OCI-M2 (cell line): Measurements from ENCODE around the gene HAPLN1.
"Not testable (repeated sequence)": the region's sequence is repeated elsewhere in the genome, so short reads cannot be mapped to it uniquely, and the experiment has no call there.

Experiments used
- DNase-seq: peaks from one replicate; lab custom pipeline; 2025; ENCODE audit not compliant: unreplicated experiment; lab: John Stamatoyannopoulos, UW

Gene HAPLN1

DNA sequence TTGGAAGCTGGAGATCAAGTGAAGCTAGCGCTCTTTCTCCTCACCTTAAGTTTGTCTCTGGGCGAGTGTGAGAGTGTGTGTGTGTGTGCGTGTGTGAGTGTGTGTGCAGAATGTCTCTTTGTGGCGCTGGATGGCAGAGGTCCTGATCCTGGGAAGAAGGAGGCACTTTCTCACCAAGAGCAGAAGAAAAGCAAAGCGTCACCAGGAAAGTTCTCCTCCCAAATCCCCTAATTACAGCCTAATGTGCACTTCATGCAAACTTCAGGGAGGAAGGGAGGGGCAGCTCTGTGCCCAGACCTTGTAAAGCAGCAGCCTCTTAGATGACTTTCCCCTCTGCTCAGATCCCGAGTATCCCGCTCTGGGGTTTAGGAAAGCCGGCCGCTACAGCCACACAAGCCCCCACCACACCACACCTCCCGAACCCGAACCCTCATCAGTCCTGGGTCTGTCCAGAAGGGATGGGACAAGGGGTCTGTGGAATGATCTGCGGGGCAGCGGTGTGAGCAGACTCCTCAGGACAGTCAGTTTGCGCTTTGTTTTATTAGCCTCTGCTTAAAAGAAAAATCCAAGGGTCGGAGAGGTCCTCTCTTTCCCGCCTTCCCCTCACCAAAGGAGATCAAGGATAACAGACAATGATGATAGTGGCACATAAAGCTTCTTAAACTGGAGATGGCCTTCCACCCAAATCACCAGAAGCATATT is at the start of gene HAPLN1:
TSS of gene HAPLN1 (minus strand) at position 20 of the 702 bp plus-strand sequence. CDS start 47,332 bp downstream, outside the sequence.
- DNase-seq: no peak

- no peak for DNase-seq
Measured at GRCh38 chr5:83767409-83767992, 46.8 kb upstream of the HAPLN1 start.

- no peak for DNase-seq
Measured at GRCh38 chr5:83764101-83764500, 43.4 kb upstream of the HAPLN1 start.

DNA sequence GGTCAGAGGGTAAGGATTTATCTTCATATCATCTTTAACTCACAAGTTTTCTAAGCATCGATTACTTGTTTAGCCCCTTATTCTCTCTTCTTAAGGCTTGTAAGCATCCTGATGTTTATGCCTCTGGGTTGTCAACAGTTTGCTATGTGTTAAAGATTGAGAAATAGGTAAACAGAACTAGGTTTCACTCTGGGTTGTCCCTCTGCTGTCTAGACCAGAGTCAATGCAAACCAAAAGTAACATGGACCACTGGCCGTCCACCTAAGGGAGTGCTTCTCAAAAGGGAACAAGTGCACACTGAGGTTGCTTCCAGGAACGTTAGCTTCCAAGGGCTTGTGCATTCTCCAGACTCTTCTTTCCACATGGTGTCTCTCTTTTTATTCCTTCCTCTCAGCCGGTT is 39.9 kb upstream of the HAPLN1 start:
- no peak for DNase-seq

DNA sequence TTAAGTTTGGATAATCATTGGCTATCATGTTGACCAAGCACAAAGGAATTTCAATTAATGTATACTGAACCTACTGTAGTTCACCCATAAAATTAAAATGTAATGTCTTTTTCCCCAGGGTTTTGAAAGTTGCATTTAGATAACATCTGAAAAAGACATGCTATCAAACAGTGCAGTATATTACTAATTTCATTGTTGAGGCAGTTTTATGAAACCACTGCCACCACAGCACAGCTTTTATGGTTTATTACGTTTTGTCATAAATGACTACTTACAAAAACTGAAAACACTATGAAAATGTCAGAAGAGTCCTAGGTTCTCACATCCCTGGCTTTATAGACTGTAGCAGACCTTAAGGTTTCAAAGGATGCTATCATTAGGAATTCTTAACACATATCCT is 32.0 kb upstream of the HAPLN1 start:
- DNase-seq: no peak

DNA sequence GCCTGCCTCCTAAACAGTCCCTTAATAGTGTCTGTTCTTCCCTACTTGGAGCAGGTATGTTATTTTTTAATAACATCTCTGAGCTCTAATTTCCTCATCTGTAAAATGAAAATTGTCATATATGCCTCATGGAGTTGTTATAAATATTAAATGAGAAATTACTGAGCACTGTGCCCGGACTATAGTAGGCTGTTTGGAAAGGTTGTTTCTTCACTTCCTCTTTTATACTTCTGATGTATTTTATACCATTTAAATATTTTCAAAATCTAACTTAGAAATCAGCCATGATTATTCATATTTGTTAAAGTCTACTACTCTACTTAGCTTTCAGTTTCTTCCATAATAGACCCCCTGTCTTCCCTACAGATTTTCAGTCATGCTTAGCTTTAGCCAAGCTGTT is 30.5 kb upstream of the HAPLN1 start:
- no peak for DNase-seq

- DNase-seq: no peak
Measured at GRCh38 chr5:83750749-83751148, 30.1 kb upstream of the HAPLN1 start.

- no peak for DNase-seq
Measured at GRCh38 chr5:83745816-83746215, 25.2 kb upstream of the HAPLN1 start.

DNA sequence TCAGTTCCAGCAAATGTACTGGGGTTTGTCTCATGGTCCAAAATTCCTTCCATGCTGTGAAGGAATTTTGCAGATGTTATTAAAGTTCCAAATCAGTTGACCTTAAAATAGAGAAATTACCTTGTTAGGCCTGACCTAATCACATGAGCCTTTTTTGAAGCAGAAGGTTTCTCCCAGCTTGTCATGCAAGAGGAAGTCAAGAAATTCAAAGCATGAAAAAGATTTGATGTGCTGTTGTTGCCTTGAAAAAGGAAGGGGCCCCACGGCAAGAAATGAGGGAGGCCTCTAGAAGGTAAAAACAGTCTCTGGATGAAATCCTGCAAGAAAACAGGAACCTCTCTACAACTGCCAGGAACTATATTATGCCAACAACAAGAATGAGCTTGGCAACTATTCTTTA is 24.2 kb upstream of the HAPLN1 start:
- no peak for DNase-seq

GRCh38 chr5:83742089-83742488 is 21.4 kb upstream of the HAPLN1 start:
- DNase-seq: no peak

DNA sequence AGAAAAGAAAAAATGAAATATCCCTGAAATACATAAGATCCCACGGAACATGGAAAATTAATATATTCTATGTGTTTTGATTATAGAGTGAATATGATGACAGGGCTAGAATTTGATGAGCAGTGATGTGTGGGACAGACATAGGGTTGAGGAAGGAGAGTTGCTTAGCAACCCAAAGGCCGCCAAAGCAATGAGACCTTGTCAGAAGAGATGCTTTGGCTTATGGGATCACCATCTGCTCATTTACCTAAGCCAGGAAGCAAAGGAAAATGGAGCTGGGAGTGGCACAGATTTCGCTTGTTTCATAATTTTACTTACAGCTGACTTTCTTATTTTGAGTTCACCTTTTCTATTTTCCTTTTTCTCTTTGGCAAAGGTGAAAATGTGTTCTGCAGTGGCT is 20.9 kb upstream of the HAPLN1 start:
- DNase-seq: no peak

DNA sequence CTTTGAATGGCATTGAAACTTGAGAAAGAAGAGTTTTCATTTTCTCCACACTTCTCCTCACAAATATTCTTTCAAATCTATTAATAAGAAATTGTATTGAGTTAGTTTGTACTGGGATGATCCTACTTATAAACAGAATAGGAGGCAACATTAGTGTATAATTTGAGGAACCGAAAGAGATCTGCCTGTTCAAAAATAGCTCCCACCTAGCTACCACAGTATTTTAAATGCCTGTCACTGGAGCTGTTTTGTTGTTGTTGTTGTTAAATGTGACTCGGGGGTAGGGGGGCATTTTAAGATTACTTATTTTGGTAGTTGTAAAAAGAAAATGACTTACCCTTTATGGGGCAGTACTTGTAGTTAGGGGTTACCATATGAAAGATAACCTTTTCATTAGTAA is 20.1 kb upstream of the HAPLN1 start:
- no peak for DNase-seq

DNA sequence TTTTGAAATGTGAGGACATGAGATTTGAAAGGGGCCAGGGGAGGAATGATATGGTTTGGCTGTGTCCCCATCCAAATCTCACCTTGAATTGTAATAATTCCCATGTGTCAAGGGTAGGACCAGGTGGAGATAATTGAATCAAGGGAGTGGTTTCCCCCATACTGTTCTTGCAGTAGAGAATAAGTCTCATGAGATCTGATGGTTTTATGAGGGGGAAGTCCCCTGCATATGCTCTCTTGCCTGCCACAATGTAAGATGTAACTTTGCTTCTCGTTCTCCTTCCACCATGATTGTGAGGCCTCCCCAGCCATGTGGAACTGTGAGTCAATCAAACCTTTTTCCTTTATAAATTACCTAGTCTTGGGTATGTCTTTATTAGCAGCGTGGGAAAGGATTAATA is 15.5 kb upstream of the HAPLN1 start:
- not testable (repeated sequence) for DNase-seq

DNA sequence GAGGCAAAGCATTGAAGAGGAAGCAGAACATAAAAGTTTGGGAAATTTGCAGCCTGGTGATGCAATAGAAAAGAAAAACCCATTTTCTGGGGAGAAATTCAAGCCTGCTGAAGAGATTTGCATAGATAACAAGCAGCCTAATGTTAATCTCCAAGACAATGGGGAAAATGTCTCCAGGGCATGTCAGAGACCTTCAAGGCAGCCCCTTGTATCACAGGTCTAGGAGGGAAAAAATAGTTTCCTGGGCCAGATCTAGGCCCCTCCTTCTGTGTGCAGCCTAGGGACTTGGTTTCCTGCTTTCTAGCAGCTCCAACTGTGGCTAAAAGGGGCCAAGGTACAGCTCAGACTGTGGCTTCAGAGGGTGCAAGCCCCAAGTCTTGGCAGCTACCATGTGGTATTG is 14.4 kb upstream of the HAPLN1 start:
- DNase-seq: not testable (repeated sequence)

GRCh38 chr5:83731638-83732037 is 11.0 kb upstream of the HAPLN1 start:
- DNase-seq: no peak

DNA sequence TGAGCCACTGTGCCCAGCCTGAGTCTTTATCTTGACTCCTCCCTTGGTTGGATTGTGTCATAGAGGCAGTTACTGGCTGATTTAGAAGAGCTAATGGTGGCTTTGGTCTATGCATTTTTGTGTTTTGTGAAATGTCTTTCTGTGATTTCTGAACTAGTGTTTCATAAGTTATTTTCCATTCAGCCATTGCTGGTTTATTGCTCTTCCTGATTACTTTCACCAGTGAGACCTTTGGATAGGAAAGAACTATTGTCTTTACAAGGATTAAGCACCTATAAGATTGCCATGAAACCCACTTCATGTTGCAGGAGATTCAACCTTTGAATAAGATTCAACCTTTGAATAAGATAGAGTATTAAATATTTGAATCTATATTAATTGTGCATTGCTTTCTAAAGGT is 8.7 kb upstream of the HAPLN1 start:
- no peak for DNase-seq

DNA sequence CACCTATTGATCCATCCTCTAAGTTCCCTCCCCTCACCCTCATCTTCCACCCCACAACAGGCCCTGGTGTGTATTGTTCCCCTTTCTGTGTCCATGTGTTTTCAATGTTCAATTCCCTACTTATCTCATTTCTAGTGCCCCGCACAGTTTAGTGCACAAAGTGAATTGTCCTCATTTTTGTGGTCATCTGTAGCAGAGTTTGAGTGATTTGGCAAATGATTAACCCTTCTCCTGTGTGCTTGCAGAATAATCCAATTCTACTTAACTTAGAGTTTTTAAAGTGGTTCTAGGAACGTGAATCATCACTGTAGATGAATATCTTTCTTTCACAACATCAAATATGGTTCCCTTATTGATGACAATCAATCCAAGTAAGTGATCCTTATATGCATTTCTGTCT is 6.3 kb upstream of the HAPLN1 start:
- DNase-seq: no peak

GRCh38 chr5:83724935-83725334 is 4.3 kb upstream of the HAPLN1 start:
- DNase-seq: no peak

DNA sequence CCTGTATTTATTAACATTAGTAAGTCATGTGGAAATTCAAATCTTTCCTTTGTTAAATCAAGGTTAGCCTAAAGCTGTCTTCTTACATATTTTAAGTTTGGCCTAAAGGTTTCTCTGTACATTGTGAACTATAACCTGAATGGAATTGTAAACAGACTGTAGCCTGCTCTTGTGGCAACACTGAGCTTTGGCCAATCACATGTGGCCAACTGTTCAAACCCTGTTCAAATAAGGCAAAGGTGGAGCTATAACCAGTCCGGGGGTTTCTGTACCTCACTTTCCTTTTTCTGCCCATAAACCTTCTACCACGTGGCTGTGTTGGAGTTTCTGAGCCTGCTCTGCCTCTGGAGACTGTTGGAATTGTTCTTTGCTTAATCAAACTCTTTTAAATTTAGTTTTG is 3.3 kb upstream of the HAPLN1 start:
- DNase-seq: no peak

- no peak for DNase-seq
Measured at GRCh38 chr5:83723031-83723430, 2.4 kb upstream of the HAPLN1 start.

DNA sequence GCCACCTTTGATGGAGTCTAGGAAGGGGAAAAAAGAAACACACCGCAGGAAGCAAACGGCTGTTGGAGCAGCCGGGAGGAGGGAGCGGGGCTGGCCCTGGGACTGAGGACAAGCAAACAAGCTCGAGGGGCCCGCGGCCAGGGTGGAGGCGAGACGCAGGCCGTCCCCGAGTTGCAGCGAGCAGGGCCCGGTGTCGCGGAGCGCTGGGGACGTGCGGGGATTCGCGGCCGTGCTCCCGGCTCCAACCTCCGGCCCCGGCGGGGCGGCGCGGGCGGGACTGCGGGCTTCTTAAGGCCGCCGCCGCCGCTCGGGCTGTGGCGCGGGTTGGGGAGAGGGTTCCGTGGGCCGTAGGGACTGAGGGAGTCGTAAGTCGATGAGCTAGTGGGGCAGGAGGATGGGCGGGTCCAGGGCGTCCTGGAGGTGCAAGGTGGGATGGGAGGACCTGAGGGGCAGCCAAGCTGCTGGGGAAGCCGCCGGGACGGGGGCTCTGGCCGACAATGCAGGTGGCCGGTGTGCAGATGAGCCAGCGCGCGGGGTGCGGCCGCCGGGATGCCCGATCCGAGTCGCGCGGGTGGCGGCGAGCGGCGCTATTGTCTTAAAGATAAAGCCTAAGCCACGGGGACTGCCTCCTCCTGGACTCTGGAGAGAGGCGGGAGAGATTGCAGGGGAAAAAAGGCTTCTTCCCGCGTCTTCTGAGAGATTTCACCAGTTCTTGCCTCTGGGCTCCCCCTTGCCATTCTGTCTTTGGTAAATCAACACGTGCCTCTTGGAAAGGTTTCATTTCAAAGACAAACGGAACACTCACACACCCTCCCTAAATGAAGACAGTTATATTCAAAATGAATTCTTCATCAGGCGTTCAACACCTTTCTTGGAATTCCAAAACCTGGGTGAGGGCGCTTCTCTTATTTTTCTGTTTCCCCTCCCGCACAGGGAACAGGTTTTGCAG is 1.6 kb upstream of the HAPLN1 start:
- no peak for DNase-seq

DNA sequence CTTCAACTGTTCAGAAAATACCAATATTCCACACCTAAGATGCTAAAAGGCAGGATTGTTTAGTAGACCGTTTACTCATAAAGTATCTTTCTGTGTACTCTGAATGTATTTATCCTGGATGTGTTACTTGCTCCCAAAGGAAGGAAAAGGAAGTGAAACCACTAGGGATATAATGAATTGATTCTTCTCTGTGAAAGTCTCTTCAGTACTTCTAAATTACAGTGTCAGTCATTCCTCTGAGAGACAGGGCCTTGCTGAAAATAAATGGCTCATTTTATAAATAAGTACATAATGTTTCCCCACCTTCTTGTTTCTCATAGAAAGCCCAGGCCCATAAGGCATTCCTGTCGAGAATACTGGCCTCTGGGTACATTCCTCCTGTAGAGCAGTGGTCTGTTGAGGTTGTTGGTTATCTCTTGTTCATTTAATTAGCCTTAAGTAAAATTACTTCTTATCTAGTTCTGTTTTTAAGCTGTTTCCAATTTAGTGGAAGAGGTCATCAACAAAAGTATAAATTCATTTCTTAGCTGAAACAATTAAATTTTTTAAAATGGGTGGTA is 1.6 kb downstream of the HAPLN1 start:
- no peak for DNase-seq
